Astrocyte (in vitro differentiated cells and primary cell): ENCODE results near the gene MTUS2. TPM values are rescaled to one million over a fixed set of nuclear protein-coding genes. Genes with fewer than 3 reads are reported as not detected.

ENCODE experiments used
- DNase-seq: peaks from one replicate; pipeline ENCODE4 v3.0.0-alpha.2; 2010; ENCODE audit warnings: low read depth
- FAIRE-seq: peaks from 2 replicates; lab custom pipeline; 2011; peaks lifted over from hg19 to GRCh38; lab: Jason Lieb, UNC
- H2AFZ ChIP-seq: 2 replicates; pipeline ENCODE4 v1.6.0; 2012; ENCODE audit warnings: low read depth, low read length, inconsistent platforms
- H3K27ac ChIP-seq: 2 replicates; pipeline ENCODE4 v1.5.1; 2011; ENCODE audit warnings: low read depth, low read length, inconsistent platforms
- H3K27me3 ChIP-seq: 2 replicates; pipeline ENCODE4 v1.6.0; 2011; ENCODE audit warnings: low read length, inconsistent platforms; ENCODE audit not compliant: insufficient read depth
- H3K36me3 ChIP-seq: 2 replicates; pipeline ENCODE4 v1.5.1; 2011; ENCODE audit warnings: low read length, inconsistent platforms; ENCODE audit not compliant: insufficient read depth
- H3K4me1 ChIP-seq: 2 replicates; pipeline ENCODE4 v1.5.1; 2011; ENCODE audit warnings: low read length, inconsistent platforms; ENCODE audit not compliant: insufficient read depth
- H3K4me2 ChIP-seq: 2 replicates; pipeline ENCODE4 v1.6.0; 2012; ENCODE audit warnings: low read length, inconsistent platforms
- H3K4me3 ChIP-seq: 2 replicates; pipeline ENCODE4 v1.5.1; 2011; ENCODE audit warnings: low read depth, mild to moderate bottlenecking, low read length, inconsistent platforms; ENCODE audit not compliant: insufficient read depth
- H3K79me2 ChIP-seq: 2 replicates; pipeline ENCODE4 v1.6.0; 2012; ENCODE audit warnings: mild to moderate bottlenecking, low read length, inconsistent platforms; ENCODE audit not compliant: insufficient read depth
- H3K9ac ChIP-seq: 2 replicates; pipeline ENCODE4 v1.6.0; 2012; ENCODE audit warnings: mild to moderate bottlenecking, low read length, inconsistent platforms
- H3K9me3 ChIP-seq: 2 replicates; pipeline ENCODE4 v1.5.1; 2012; ENCODE audit warnings: low read depth, mild to moderate bottlenecking, low read length, inconsistent platforms; ENCODE audit not compliant: insufficient read depth
- H4K20me1 ChIP-seq: 2 replicates; pipeline ENCODE4 v1.6.0; 2012; ENCODE audit warnings: low read length, inconsistent platforms; ENCODE audit not compliant: insufficient read depth
- H3K27ac Mint-ChIP-seq: one replicate; pipeline ENCODE4 v1.8.0; 2021; ENCODE audit warnings: mild to moderate bottlenecking, mixed read lengths; ENCODE audit not compliant: unreplicated experiment
- H3K27me3 Mint-ChIP-seq: one replicate; pipeline ENCODE4 v1.8.0; 2021; ENCODE audit warnings: low read depth, mixed read lengths; ENCODE audit not compliant: unreplicated experiment
- H3K36me3 Mint-ChIP-seq: one replicate; pipeline ENCODE4 v1.8.0; 2021; ENCODE audit warnings: low read depth, mixed read lengths; ENCODE audit not compliant: unreplicated experiment
- H3K4me1 Mint-ChIP-seq: one replicate; pipeline ENCODE4 v1.8.0; 2021; ENCODE audit warnings: low read depth, mixed read lengths; ENCODE audit not compliant: unreplicated experiment
- H3K4me3 Mint-ChIP-seq: one replicate; pipeline ENCODE4 v1.8.0; 2021; ENCODE audit warnings: mild to moderate bottlenecking, moderate library complexity, mixed read lengths; ENCODE audit not compliant: unreplicated experiment
- H3K9me3 Mint-ChIP-seq: one replicate; pipeline ENCODE4 v1.8.0; 2021; ENCODE audit warnings: mild to moderate bottlenecking, mixed read lengths; ENCODE audit not compliant: unreplicated experiment
- CTCF ChIP-seq: IDR thresholded peaks from 2 replicates; pipeline ENCODE4 v1.5.1; 2011; ENCODE audit warnings: low read depth, mild to moderate bottlenecking, inconsistent platforms, low read length, moderate library complexity; ENCODE audit not compliant: insufficient read depth
- EZH2 ChIP-seq: IDR thresholded peaks from 2 replicates; pipeline ENCODE4 v1.6.1; 2012; ENCODE audit warnings: mild to moderate bottlenecking, low read length, inconsistent platforms; ENCODE audit not compliant: insufficient read depth
- total RNA-seq: library from RNA; stranded (reverse); gene quantifications from 2 replicates; pipeline ENCODE4 v1.2.1, GENCODE V29; 2021

Gene MTUS2
- total RNA-seq, 1 donor from 2014 or later = 0.50 TPM

- H3K27ac ChIP-seq = no peak overlapping the region
- H3K27ac Mint-ChIP-seq = no peak overlapping the region
- no peak overlapping the region for H3K4me3 Mint-ChIP-seq
- H3K27me3 ChIP-seq = no peaks in the 10 kb centered on the region
- no peaks in the 10 kb centered on the region for H4K20me1 ChIP-seq
- H3K36me3 ChIP-seq = peaks cover 35% of the 10 kb centered on the region
- peaks cover 11% of the 10 kb centered on the region for H3K79me2 ChIP-seq
- H3K4me1 Mint-ChIP-seq = peaks cover 12% of the 10 kb centered on the region
- peaks cover 29% of the 10 kb centered on the region for H3K4me1 ChIP-seq
- no peak for TF ChIP-seq CTCF
- no peak for TF ChIP-seq EZH2
- DNase-seq = no peak
- no peaks in the 10 kb centered on the region for H3K9me3 Mint-ChIP-seq
- no peak overlapping the region for H3K4me2 ChIP-seq
- no peak overlapping the region for H2AFZ ChIP-seq
- H3K9me3 ChIP-seq = no peaks in the 10 kb centered on the region
- no peak for FAIRE-seq
- H3K9ac ChIP-seq = no peak overlapping the region
- peaks cover 41% of the 10 kb centered on the region for H3K36me3 Mint-ChIP-seq
- H3K27me3 Mint-ChIP-seq = no peaks in the 10 kb centered on the region
- H3K4me3 ChIP-seq = no peak overlapping the region
Measured at GRCh38 chr13:29514720-29515310, 694.7 kb downstream of the MTUS2 start.

GRCh38 chr13:29515372-29515771 is 695.2 kb downstream of the MTUS2 start:
- peak overlapping the region; percentile 32 for H3K9ac ChIP-seq
- no peak for TF ChIP-seq EZH2
- H3K27ac ChIP-seq = no peak overlapping the region
- Mint-ChIP-seq H3K36me3 (peaks cover 42% of the 10 kb centered on the region), H3K4me1 (peaks cover 17% of the 10 kb centered on the region), H3K4me3 (no peak overlapping the region), H3K27ac (no peak overlapping the region), H3K27me3 (no peaks in the 10 kb centered on the region), H3K9me3 (no peaks in the 10 kb centered on the region)
- H3K79me2 ChIP-seq = peaks cover 16% of the 10 kb centered on the region
- H3K4me3 ChIP-seq = no peak overlapping the region
- DNase-seq (no peak), FAIRE-seq (no peak)
- H3K4me2 ChIP-seq = no peak overlapping the region
- no peaks in the 10 kb centered on the region for H3K27me3 ChIP-seq
- H2AFZ ChIP-seq = no peak overlapping the region
- no peaks in the 10 kb centered on the region for H3K9me3 ChIP-seq
- no peaks in the 10 kb centered on the region for H4K20me1 ChIP-seq
- peaks cover 39% of the 10 kb centered on the region for H3K36me3 ChIP-seq
- H3K4me1 ChIP-seq = peaks cover 27% of the 10 kb centered on the region

- TF ChIP-seq CTCF (no peak), EZH2 (no peak)
- H3K27me3 Mint-ChIP-seq = no peaks in the 10 kb centered on the region
- no peaks in the 10 kb centered on the region for H3K9me3 Mint-ChIP-seq
- H3K4me3 Mint-ChIP-seq = no peak overlapping the region
- Histone ChIP-seq H3K79me2 (peaks cover 17% of the 10 kb centered on the region), H4K20me1 (no peaks in the 10 kb centered on the region), H3K27ac (no peak overlapping the region), H3K4me2 (no peak overlapping the region), H3K4me1 (peaks cover 27% of the 10 kb centered on the region), H3K9me3 (no peaks in the 10 kb centered on the region), H3K36me3 (peaks cover 39% of the 10 kb centered on the region), H3K27me3 (no peaks in the 10 kb centered on the region), H3K9ac (no peak overlapping the region), H3K4me3 (no peak overlapping the region), H2AFZ (no peak overlapping the region)
- peaks cover 22% of the 10 kb centered on the region for H3K4me1 Mint-ChIP-seq
- no peak overlapping the region for H3K27ac Mint-ChIP-seq
- FAIRE-seq (no peak), DNase-seq (no peak)
- H3K36me3 Mint-ChIP-seq = peaks cover 41% of the 10 kb centered on the region
Measured at GRCh38 chr13:29516012-29516411, 695.9 kb downstream of the MTUS2 start.
